Panc1 (cell line): ENCODE results near the gene GNG10. TPM values are rescaled to one million over a fixed set of nuclear protein-coding genes. Genes with fewer than 3 reads are reported as not detected.

Experiments
- ATAC-seq: fragments of 200-7000 bp; cut with Tn5 transposase; 2 replicates; pipeline ENCODE4 v1.9.1; 2020; ENCODE audit warnings: mild to moderate bottlenecking, moderate library complexity
- BruUV-seq: library from RNA; stranded (reverse); fragments of 400-500 nt; replicated peaks from 2 replicates; lab custom pipeline; 2021; lab: Mats Ljungman, UMichigan
- CTCF ChIA-PET: fragments of 300-600 bp; sonication (Branson Sonifier 250); formaldehyde crosslinking; loops from one replicate; lab custom pipeline; 2022; ENCODE audit warnings: antibody characterized with exemption; lab: Charles Lee
- POLR2A ChIA-PET: fragments of 300-600 bp; sonication (Branson Sonifier 250); formaldehyde crosslinking; loops from one replicate; lab custom pipeline; 2022; ENCODE audit warnings: antibody characterized with exemption; lab: Charles Lee
- DNase-seq: peaks from one replicate; pipeline ENCODE4 v3.0.0-alpha.2; 2010; ENCODE audit warnings: low read depth, low spot score
- H3K27ac ChIP-seq: 2 replicates; pipeline ENCODE4 v1.5.1; 2011; ENCODE audit warnings: mild to moderate bottlenecking, low read length, inconsistent platforms
- H3K27me3 ChIP-seq: fragments of 200-500 bp; sonication (Bioruptor generic); 2 replicates; pipeline ENCODE4 v1.6.0; 2014; ENCODE audit warnings: low read length, inconsistent platforms; ENCODE audit not compliant: control insufficient read depth, insufficient read depth
- H3K36me3 ChIP-seq: fragments of 200-500 bp; sonication (Bioruptor generic); 2 replicates; pipeline ENCODE4 v1.5.1; 2014; ENCODE audit warnings: inconsistent platforms, mild to moderate bottlenecking, low read length, moderate library complexity; ENCODE audit not compliant: control insufficient read depth, insufficient read depth
- H3K4me1 ChIP-seq: 2 replicates; pipeline ENCODE4 v1.5.1; 2011; ENCODE audit warnings: inconsistent platforms, mild to moderate bottlenecking, low read length, moderate library complexity; ENCODE audit not compliant: control insufficient read depth, insufficient read depth
- H3K4me3 ChIP-seq, 2 experiments: 2 replicates each; pipeline ENCODE4 v1.5.1; 2011 to 2012; ENCODE audit warnings: low read depth in 2 of 2, low read length in 2 of 2, mild to moderate bottlenecking in 2 of 2, inconsistent platforms in 1 of 2, moderate library complexity in 1 of 2
- H3K9me3 ChIP-seq: fragments of 200-500 bp; sonication (Bioruptor generic); 2 replicates; pipeline ENCODE4 v1.5.1; 2014; ENCODE audit warnings: low read depth, mild to moderate bottlenecking, inconsistent platforms, low read length, moderate library complexity; ENCODE audit not compliant: control insufficient read depth, insufficient read depth
- POLR2AphosphoS5 ChIP-seq: IDR thresholded peaks from 2 replicates; pipeline ENCODE4 v1.6.1; 2012; ENCODE audit warnings: mild to moderate bottlenecking, low read depth, low read length, moderate library complexity
- SIN3A ChIP-seq: IDR thresholded peaks from 2 replicates; pipeline ENCODE4 v1.6.1; 2012; ENCODE audit warnings: low read depth, mild to moderate bottlenecking, low read length, moderate library complexity, borderline replicate concordance; ENCODE audit not compliant: insufficient read depth
- TCF7L2 ChIP-seq: IDR thresholded peaks from 2 replicates; pipeline ENCODE4 v1.6.1; 2011; ENCODE audit warnings: mild to moderate bottlenecking, low read depth, low read length, inconsistent platforms
- in situ Hi-C: cut with HindIII; loops from 2 replicates; pipeline ENCODE4 v1.10.0; 2016; ENCODE audit warnings: low sequenced_read_pairs, low pct_unique_long_range_greater_than_20kb
- intact Hi-C: fragments of 100-400 bp; cut with micrococcal nuclease; formaldehyde crosslinking; loops from one replicate; pipeline ENCODE4 v1.10.0; 2022; ENCODE audit not compliant: unreplicated experiment
- total RNA-seq: library from RNA; stranded (reverse); gene quantifications from one replicate; pipeline ENCODE4 v1.2.1, GENCODE V29; 2021; ENCODE audit not compliant: unreplicated experiment
- TF ChIP-seq, protein P1 (sequence below): fragments of 450-650 bp; IDR thresholded peaks from 2 replicates; pipeline ENCODE4 v1.5.1; 2017; ENCODE audit warnings: mild to moderate bottlenecking
- TF ChIP-seq, protein P2 (sequence below), 2 experiments: IDR thresholded peaks; 2 replicates each; pipeline ENCODE4 v1.6.1; 2011 to 2012; ENCODE audit warnings: low read depth in 2 of 2, control low read depth in 1 of 2, low read length in 1 of 2, mild to moderate bottlenecking in 1 of 2, moderate library complexity in 1 of 2; ENCODE audit not compliant: insufficient read depth in 1 of 2

GNG10 gene
- total RNA-seq, 1 experiment from 2014 or later = 40.0 TPM

DNA sequence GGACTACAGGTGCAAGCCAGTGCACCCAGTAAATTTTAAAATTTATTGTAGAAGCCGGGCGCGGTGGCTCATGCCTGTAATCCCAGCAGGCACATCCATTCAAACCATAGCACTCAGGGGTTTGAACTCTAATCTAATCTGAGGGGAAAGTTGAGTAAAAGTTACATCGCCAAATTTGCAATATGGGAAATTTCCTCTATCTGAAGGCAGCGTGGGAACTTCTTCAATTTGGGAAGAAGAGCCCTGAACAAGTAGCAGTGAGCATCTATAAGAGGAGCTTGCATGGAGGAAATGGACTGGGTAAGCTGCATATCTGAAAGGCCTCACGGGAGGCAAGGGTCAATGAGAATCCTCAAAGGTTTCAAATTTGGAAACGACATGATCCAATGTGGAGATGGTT is 33.0 kb upstream of the GNG10 start:
- peaks cover 4% of the 10 kb centered on the region; the same call in 1 of the 2 replicates for H3K36me3 ChIP-seq
- ChIA-PET POLR2A (no interaction called here), CTCF (no interaction called here)
- in situ Hi-C loops = no loop called here
- TF ChIP-seq SIN3A = no peak
- no peak for TF ChIP-seq POLR2AphosphoS5
- TF ChIP-seq, protein P1, sequence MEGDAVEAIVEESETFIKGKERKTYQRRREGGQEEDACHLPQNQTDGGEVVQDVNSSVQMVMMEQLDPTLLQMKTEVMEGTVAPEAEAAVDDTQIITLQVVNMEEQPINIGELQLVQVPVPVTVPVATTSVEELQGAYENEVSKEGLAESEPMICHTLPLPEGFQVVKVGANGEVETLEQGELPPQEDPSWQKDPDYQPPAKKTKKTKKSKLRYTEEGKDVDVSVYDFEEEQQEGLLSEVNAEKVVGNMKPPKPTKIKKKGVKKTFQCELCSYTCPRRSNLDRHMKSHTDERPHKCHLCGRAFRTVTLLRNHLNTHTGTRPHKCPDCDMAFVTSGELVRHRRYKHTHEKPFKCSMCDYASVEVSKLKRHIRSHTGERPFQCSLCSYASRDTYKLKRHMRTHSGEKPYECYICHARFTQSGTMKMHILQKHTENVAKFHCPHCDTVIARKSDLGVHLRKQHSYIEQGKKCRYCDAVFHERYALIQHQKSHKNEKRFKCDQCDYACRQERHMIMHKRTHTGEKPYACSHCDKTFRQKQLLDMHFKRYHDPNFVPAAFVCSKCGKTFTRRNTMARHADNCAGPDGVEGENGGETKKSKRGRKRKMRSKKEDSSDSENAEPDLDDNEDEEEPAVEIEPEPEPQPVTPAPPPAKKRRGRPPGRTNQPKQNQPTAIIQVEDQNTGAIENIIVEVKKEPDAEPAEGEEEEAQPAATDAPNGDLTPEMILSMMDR = no peak
- TF ChIP-seq, protein P2, sequence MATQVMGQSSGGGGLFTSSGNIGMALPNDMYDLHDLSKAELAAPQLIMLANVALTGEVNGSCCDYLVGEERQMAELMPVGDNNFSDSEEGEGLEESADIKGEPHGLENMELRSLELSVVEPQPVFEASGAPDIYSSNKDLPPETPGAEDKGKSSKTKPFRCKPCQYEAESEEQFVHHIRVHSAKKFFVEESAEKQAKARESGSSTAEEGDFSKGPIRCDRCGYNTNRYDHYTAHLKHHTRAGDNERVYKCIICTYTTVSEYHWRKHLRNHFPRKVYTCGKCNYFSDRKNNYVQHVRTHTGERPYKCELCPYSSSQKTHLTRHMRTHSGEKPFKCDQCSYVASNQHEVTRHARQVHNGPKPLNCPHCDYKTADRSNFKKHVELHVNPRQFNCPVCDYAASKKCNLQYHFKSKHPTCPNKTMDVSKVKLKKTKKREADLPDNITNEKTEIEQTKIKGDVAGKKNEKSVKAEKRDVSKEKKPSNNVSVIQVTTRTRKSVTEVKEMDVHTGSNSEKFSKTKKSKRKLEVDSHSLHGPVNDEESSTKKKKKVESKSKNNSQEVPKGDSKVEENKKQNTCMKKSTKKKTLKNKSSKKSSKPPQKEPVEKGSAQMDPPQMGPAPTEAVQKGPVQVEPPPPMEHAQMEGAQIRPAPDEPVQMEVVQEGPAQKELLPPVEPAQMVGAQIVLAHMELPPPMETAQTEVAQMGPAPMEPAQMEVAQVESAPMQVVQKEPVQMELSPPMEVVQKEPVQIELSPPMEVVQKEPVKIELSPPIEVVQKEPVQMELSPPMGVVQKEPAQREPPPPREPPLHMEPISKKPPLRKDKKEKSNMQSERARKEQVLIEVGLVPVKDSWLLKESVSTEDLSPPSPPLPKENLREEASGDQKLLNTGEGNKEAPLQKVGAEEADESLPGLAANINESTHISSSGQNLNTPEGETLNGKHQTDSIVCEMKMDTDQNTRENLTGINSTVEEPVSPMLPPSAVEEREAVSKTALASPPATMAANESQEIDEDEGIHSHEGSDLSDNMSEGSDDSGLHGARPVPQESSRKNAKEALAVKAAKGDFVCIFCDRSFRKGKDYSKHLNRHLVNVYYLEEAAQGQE (IDR thresholded peaks at IDR 0.05; ENCODE audit: insufficient read depth in 1 of 2, low read depth in 2 of 2, low read length in 1 of 2) = no peak
- TF ChIP-seq TCF7L2 = no peak
- H3K9me3 ChIP-seq = no peaks in the 10 kb centered on the region
- H3K27ac ChIP-seq = no peak overlapping the region
- no peaks in the 10 kb centered on the region for H3K27me3 ChIP-seq
- intact Hi-C loops = no loop called here
- no TSS peak for BruUV-seq
- no peak overlapping the region for H3K4me3 ChIP-seq
- peaks cover 5% of the 10 kb centered on the region for H3K4me1 ChIP-seq
- DNase-seq (no peak), ATAC-seq (no peak)

DNA sequence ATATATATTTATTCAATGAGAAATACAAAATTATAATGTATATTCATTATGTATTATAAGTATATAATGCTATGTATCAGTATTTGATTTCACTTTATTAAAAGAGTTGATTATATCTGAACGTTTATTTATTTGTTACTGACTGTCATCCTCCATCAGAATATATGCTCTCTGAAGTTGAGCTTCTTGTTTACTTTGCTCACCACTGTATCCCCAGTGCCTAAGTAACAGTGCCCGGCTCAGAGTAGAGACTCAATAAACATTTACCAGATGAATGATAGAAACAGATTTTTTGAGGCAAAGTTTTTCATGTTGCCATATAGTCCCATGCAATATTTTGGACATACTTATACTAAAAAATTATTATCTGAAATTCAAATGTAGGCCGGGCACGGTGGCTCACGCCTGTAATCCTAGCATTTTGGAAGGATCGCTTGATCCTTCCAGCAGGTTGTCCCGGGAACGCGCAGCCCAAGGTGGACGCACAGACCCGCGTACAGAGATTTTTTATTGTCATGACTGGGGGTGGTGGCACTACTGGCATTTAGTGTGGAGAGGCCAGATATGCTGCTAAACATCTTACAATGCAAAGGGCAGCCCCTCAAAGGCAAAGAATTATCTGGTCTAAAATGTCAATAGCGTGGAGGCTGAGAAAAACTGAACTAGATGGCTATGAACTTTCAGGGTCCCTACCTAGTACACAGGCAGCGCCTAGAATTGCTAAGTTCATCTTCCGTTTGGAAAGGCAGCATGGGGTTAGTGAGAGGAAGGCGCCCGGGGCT is 31.0 kb upstream of the GNG10 start:
- no peaks in the 10 kb centered on the region for H3K27me3 ChIP-seq
- peaks cover 9% of the 10 kb centered on the region for H3K4me1 ChIP-seq
- H3K36me3 ChIP-seq = peaks cover 4% of the 10 kb centered on the region; the same call in 1 of the 2 replicates
- ATAC-seq (peak; percentile 57), DNase-seq (no peak)
- intact Hi-C loops (no loop called here), in situ Hi-C loops (no loop called here)
- no peak for TF ChIP-seq POLR2AphosphoS5
- no peak for TF ChIP-seq TCF7L2
- no peak for TF ChIP-seq SIN3A
- TF ChIP-seq, protein P1 = no peak
- TF ChIP-seq, protein P2 (IDR thresholded peaks at IDR 0.05; ENCODE audit: insufficient read depth in 1 of 2, low read depth in 2 of 2, low read length in 1 of 2) = no peak
- CTCF ChIA-PET = interaction anchor here (0.6 kb wide), 1 partner anchor 9 kb away, joined by 5 read pairs; no protein-coding TSS in a partner anchor
- H3K9me3 ChIP-seq = no peaks in the 10 kb centered on the region
- POLR2A ChIA-PET = no interaction called here
- BruUV-seq = no TSS peak
- H3K4me3 ChIP-seq = peak overlapping the region; percentile 77 to 86
- H3K27ac ChIP-seq = peak overlapping the region; percentile 81
